K562 (cell line): ENCODE results near the gene IL6ST. TPM values are rescaled to one million over a fixed set of nuclear protein-coding genes. Genes with fewer than 3 reads are reported as not detected.

Experiments used
- BMI1 ChIP-seq: fragments of 150-350 bp; IDR thresholded peaks from 2 replicates; pipeline ENCODE4 v1.6.1; 2014; ENCODE audit warnings: low read length
- CSDE1 ChIP-seq, 2 experiments: fragments of 450-650 bp; IDR thresholded peaks; 2 replicates each; pipeline ENCODE4 v1.6.1; 2016; ENCODE audit warnings: mild to moderate bottlenecking in 1 of 2
- KHSRP ChIP-seq: fragments of 450-650 bp; IDR thresholded peaks from 2 replicates; pipeline ENCODE4 v1.6.1; 2017
- MNT ChIP-seq, 2 experiments: fragments of 450-650 bp; conservative IDR thresholded peaks; 2 replicates each; pipeline ENCODE4 v1.6.1; 2017; ENCODE audit warnings: mild to moderate bottlenecking in 2 of 2, moderate library complexity in 2 of 2
- TAF1 ChIP-seq: IDR thresholded peaks from 2 replicates; pipeline ENCODE4 v1.6.1; 2011; ENCODE audit warnings: mild to moderate bottlenecking, low read length, moderate library complexity; ENCODE audit not compliant: insufficient read depth, control insufficient read depth, severe bottlenecking; ENCODE audit errors: extremely low read depth
- TFAP4 ChIP-seq: sonication (generic); formaldehyde crosslinking; IDR thresholded peaks from 2 replicates; pipeline ENCODE4 v1.8.0; 2022; ENCODE audit warnings: missing genetic modification reagents, mild to moderate bottlenecking, moderate library complexity, borderline replicate concordance
- THRB ChIP-seq: fragments of 450-650 bp; formaldehyde crosslinking; conservative IDR thresholded peaks from 2 replicates; pipeline ENCODE4 v1.4.0; 2022; ENCODE audit warnings: mild to moderate bottlenecking, missing genetic modification characterization
- UBTF ChIP-seq, 2 experiments: IDR thresholded peaks; 2 replicates each; pipeline ENCODE4 v1.6.1; 2012; ENCODE audit warnings: improper control_type of control experiment in 2 of 2, low read depth in 2 of 2, low read length in 2 of 2, borderline replicate concordance in 1 of 2
- ZBTB17 ChIP-seq: fragments of 450-650 bp; formaldehyde crosslinking; IDR thresholded peaks from 2 replicates; pipeline ENCODE4 v1.4.0; 2020; ENCODE audit warnings: mild to moderate bottlenecking
- ZNF586 ChIP-seq: fragments of 450-650 bp; formaldehyde crosslinking; conservative IDR thresholded peaks from 2 replicates; pipeline ENCODE4 v1.4.0; 2020; ENCODE audit warnings: mild to moderate bottlenecking, moderate library complexity
- polyA plus RNA-seq, 8 experiments: library from polyadenylated mRNA; depleted of rRNA in 4 of 8; stranded (reverse) in 5 of 8; unstranded in 3 of 8; fragments of >200 nt; fragmentation: Nextera tagmentation in 2 of 8; fragmentation: Illumina TruSeq in 1 of 8; extraction: Ambion mirVana in 2 of 8; extraction: Trizol in 1 of 8; gene quantifications; 2 replicates each; pipeline versions ENCODE4 v1.2.1 to v1.2.3, GENCODE V29; 2011 to 2014; ENCODE audit warnings: inconsistent platforms in 1 of 8, missing spikeins in 1 of 8
- total RNA-seq, 7 experiments: library from RNA; depleted of rRNA in 6 of 7; stranded (reverse); fragments of >200 nt in 6 of 7; fragmentation: Illumina TruSeq in 2 of 7; extraction: Trizol in 2 of 7; gene quantifications; 2 replicates each; pipeline versions ENCODE4 v1.2.1 to v1.2.3, GENCODE V29; 2011 to 2021; ENCODE audit warnings: low replicate concordance in 1 of 7

Gene IL6ST
- total and polyA plus RNA-seq, 9 of the 15 experiments (the other 6 are each of a cell fraction or from before 2014, with no cell fraction given) = 2.0 to 27.0 (median 7.9) TPM

GRCh38 chr5:55994998-55995914 lies 493 bp upstream of the IL6ST start (continued):
- TF ChIP-seq BMI1 = no peak
- no peak for TF ChIP-seq ZNF586 (CRISPR knock-in tag)
- peak; percentile 61 for TF ChIP-seq TAF1
- 0 out of 4 replicates have a peak, but pooled peaks of 1 of the 2 experiments have one; percentile 8 for TF ChIP-seq UBTF (IDR thresholded peaks at IDR 0.05; ENCODE audit: borderline replicate concordance in 1 of 2, low read depth in 2 of 2, low read length in 2 of 2)
- no peak for TF ChIP-seq KHSRP
- TF ChIP-seq TFAP4 (CRISPR knock-in tag) = peak; percentile 47; the same call in 1 of the 2 replicates
- no peak for TF ChIP-seq ZBTB17 (CRISPR knock-in tag)
- TF ChIP-seq THRB (CRISPR knock-in tag) = no peak
- TF ChIP-seq CSDE1 (IDR thresholded peaks at IDR 0.05) = no peak
- peak; percentile 43 to 54; a peak in 3 of 4 replicates for TF ChIP-seq MNT (conservative IDR thresholded peaks at IDR 0.05)
